ENCODE results near the gene PCGF2. TPM values are rescaled to one million over a fixed set of nuclear protein-coding genes. Genes with fewer than 3 reads are reported as not detected.

PCGF2 gene
- polyA plus RNA-seq, 3 donors, result 0.60 TPM; not detected in 2

DNA sequence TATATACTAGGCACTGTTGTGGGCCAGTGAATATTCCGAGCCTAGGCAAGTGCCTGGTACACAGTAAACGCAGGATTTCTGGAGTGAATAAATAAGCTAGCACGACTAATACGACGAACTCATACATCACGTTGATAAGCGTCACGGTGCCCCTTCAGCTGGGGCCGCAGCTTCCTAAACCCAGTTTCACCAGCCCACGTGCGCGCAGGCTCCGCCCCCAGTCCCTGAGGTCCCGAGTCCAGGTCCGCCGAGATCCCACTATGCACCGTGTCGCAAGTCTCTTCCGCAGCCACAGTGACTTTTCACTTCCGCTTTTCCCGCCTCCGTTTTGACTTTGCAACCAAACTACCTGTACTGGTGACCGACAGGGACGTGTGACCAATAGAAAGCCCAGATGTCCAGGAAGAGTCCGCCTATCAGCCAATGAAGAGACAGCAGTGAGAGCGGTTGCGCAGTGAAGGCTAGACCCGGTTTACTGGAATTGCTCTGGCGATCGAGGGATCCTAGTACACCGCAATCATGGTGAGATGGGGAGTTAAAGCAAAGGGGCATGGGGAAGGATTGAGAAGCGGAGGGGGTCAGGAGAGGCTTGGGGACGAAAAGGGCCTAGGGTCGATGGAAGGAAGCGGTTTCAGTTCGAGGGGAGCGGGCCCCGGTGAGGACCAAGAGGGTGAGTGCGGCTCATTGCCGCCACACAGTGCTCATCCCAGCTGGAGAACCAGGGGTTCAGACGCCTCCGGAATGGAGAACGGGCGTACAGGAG, 4.4 kb upstream of the PCGF2 start, which contains the start of gene PSMB3:
PSMB3 (plus strand) TSS at position 434 of the 763 bp plus-strand sequence; CDS start at position 520, 86 bp downstream.
- H3K79me2 ChIP-seq (ENCODE audit: insufficient read depth, low read length), result peaks cover 40% of the 10 kb centered on the region

GRCh38 chr17:38751808-38752307, 3.7 kb upstream of the PCGF2 start:
- H3K9me3 Mint-ChIP-seq, result peaks cover 0 to 15% (median 1%) of the 10 kb centered on the region in 7 donors
- Histone ChIP-seq H3K4me2 (replicated peaks; ENCODE audit: extremely low read depth, low read length, poor library complexity, severe bottlenecking) (peak overlapping the region; percentile 94), H2AFZ (ENCODE audit: insufficient read depth, low read depth, low read length, poor library complexity, severe bottlenecking) (peak overlapping the region; percentile 75), H3K27ac (ENCODE audit: low read depth in 1 of 2, low read length in 2 of 2) (peak overlapping the region; percentile 97 to 98), H3K4me1 (ENCODE audit: control insufficient read depth in 1 of 2, insufficient read depth in 2 of 2, low read length in 2 of 2) (peaks cover 60 to 66% of the 10 kb centered on the region in 2 donors), H3K9ac (ENCODE audit: insufficient read depth, low read length, poor library complexity, severe bottlenecking) (peak overlapping the region; percentile 82), H3K27me3 (ENCODE audit: control insufficient read depth in 2 of 2, insufficient read depth in 2 of 2, low read length in 2 of 2) (peaks cover 15 to 41% of the 10 kb centered on the region in 2 donors), H3K36me3 (replicated peaks in 1 of 2; ENCODE audit: control insufficient read depth in 1 of 2, insufficient read depth in 2 of 2, low read length in 2 of 2) (peaks cover 23 to 25% of the 10 kb centered on the region in 2 donors), H4K20me1 (ENCODE audit: insufficient read depth, low read length) (peaks cover 28% of the 10 kb centered on the region), H3K9me3 (replicated peaks in 1 of 2; ENCODE audit: control insufficient read depth in 1 of 2, insufficient read depth in 1 of 2, low read length in 2 of 2) (no peaks in the 10 kb centered on the region), H3K79me2 (ENCODE audit: insufficient read depth, low read length) (peaks cover 40% of the 10 kb centered on the region), H3K4me3 (replicated peaks in 1 of 3; ENCODE audit: low read depth in 2 of 3, low read length in 3 of 3) (peak overlapping the region; percentile 38 to 99 (median 98))
- intact Hi-C loops (cut with micrococcal nuclease), result loop anchor here (1.0 to 10.0 kb wide), 4 partner anchors 22 to 75 kb away; partner anchors contain the start of gene CISD3 (in 1 of the 2)
- TF ChIP-seq, protein P1, sequence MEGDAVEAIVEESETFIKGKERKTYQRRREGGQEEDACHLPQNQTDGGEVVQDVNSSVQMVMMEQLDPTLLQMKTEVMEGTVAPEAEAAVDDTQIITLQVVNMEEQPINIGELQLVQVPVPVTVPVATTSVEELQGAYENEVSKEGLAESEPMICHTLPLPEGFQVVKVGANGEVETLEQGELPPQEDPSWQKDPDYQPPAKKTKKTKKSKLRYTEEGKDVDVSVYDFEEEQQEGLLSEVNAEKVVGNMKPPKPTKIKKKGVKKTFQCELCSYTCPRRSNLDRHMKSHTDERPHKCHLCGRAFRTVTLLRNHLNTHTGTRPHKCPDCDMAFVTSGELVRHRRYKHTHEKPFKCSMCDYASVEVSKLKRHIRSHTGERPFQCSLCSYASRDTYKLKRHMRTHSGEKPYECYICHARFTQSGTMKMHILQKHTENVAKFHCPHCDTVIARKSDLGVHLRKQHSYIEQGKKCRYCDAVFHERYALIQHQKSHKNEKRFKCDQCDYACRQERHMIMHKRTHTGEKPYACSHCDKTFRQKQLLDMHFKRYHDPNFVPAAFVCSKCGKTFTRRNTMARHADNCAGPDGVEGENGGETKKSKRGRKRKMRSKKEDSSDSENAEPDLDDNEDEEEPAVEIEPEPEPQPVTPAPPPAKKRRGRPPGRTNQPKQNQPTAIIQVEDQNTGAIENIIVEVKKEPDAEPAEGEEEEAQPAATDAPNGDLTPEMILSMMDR (IDR thresholded peaks at IDR 0.05), result no peak
- peaks cover 22 to 33% of the 10 kb centered on the region in 2 donors for H3K36me3 Mint-ChIP-seq
- DNase-seq, result peak; percentile 76 to 78 (median 77)
- peak overlapping the region; percentile 96 to 100 (median 99) for H3K27ac Mint-ChIP-seq
- peaks cover 53% of the 10 kb centered on the region for H3K4me1 Mint-ChIP-seq
- WGBS (ENCODE audit: insufficient coverage), result under 1% methylated on average over 37 of the region's 44 CpGs
- peaks cover 27 to 44% (median 36%) of the 10 kb centered on the region in 3 donors for H3K27me3 Mint-ChIP-seq (ENCODE audit: low read depth in 3 of 3)
- peak overlapping the region; percentile 94 to 98 for H3K4me3 Mint-ChIP-seq

More for the DNA sequence above, 4.4 kb upstream of the PCGF2 start, which contains the start of gene PSMB3:
- Mint-ChIP-seq H3K4me1 (peaks cover 50% of the 10 kb centered on the region), H3K27me3 (ENCODE audit: low read depth in 3 of 3) (peaks cover 23 to 38% (median 31%) of the 10 kb centered on the region in 3 donors), H3K36me3 (peaks cover 25 to 38% of the 10 kb centered on the region in 2 donors), H3K9me3 (peaks cover 0 to 14% (median 0%) of the 10 kb centered on the region in 7 donors), H3K27ac (peak within 1 kb of the TSS; percentile 96 to 100 (median 99)), H3K4me3 (peak within 1 kb of the TSS; percentile 94 to 100)
- DNase-seq, result peak; percentile 99 to 100 (median 100)
- Histone ChIP-seq H3K4me2 (replicated peaks; ENCODE audit: extremely low read depth, low read length, poor library complexity, severe bottlenecking) (peak within 1 kb of the TSS; percentile 94), H3K4me3 (replicated peaks in 1 of 3; ENCODE audit: low read depth in 2 of 3, low read length in 3 of 3) (peak within 1 kb of the TSS; percentile 96 to 99 (median 98)), H3K4me1 (ENCODE audit: control insufficient read depth in 1 of 2, insufficient read depth in 2 of 2, low read length in 2 of 2) (peaks cover 55 to 60% of the 10 kb centered on the region in 2 donors), H4K20me1 (ENCODE audit: insufficient read depth, low read length) (peaks cover 29% of the 10 kb centered on the region), H3K9me3 (replicated peaks in 1 of 2; ENCODE audit: control insufficient read depth in 1 of 2, insufficient read depth in 1 of 2, low read length in 2 of 2) (no peaks in the 10 kb centered on the region), H3K27ac (ENCODE audit: low read depth in 1 of 2, low read length in 2 of 2) (peak within 1 kb of the TSS; percentile 97 to 98), H2AFZ (ENCODE audit: insufficient read depth, low read depth, low read length, poor library complexity, severe bottlenecking) (peak within 1 kb of the TSS; percentile 85), H3K27me3 (ENCODE audit: control insufficient read depth in 2 of 2, insufficient read depth in 2 of 2, low read length in 2 of 2) (peaks cover 11 to 36% of the 10 kb centered on the region in 2 donors), H3K36me3 (replicated peaks in 1 of 2; ENCODE audit: control insufficient read depth in 1 of 2, insufficient read depth in 2 of 2, low read length in 2 of 2) (peaks cover 29 to 30% of the 10 kb centered on the region in 2 donors), H3K9ac (ENCODE audit: insufficient read depth, low read length, poor library complexity, severe bottlenecking) (peak within 1 kb of the TSS; percentile 95)
- intact Hi-C loops (cut with micrococcal nuclease), result loop anchor here (1.0 to 10.0 kb wide), 4 partner anchors 22 to 75 kb away; partner anchors contain the start of gene CISD3 (in 1 of the 2)
- TF ChIP-seq, protein P1 (IDR thresholded peaks at IDR 0.05), result no peak
- WGBS (ENCODE audit: insufficient coverage), result under 1% methylated on average over 44 of the region's 44 CpGs
